Medulla oblongata (tissue), 1 donor: ENCODE measurements around the gene KRTAP5-1.

Experiments
- DNase-seq: peaks from one replicate; pipeline ENCODE4 v3.0.0-alpha.2; 2015; ENCODE audit errors: extremely low spot score

Gene KRTAP5-1

GRCh38 chr11:1560649-1561251 is 24.3 kb downstream of the KRTAP5-1 start:
- no peak for DNase-seq

GRCh38 chr11:1560002-1560648 is 25.0 kb downstream of the KRTAP5-1 start:
- no peak for DNase-seq

DNA sequence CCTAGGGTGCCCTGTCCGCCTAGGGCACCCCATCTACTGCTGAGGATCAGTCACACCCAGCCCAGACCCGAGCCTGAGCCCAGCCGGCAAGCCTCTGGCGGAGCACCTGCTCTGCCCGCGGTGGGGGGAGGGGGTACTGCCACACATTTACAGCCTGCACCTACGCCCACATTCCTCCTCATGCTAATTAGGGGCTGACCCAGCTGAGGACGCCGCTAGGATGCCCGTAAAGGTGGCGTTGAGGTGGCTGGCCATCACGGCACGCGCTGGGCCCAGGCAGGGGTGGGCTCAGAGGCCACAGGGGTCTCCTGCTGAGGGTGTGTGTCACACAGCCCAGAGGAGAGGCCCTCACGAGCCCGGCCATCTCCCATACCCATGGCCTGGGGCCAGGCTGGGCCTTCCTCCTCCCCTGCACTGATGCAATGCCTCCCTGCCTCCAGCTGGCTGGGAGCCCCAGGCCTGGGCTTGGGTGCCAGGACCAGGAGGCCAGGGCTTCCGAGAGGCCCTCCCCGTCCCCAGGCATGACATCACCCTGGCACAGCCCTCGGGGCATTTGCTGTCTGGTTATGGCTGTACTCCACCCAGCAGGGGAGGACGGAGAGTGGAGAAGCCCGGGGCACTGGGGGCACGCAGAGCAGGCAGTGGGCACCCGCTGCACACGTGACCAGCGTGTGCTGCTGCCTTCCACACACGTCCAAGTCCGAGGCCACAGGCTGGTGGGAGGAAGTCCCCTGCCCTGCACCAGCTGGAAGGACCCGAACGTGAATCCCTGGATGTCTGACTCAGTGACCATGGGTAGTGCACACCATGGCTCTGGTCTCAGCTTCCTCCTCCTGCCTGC is 25.8 kb downstream of the KRTAP5-1 start:
- peak; percentile 97 for DNase-seq

DNA sequence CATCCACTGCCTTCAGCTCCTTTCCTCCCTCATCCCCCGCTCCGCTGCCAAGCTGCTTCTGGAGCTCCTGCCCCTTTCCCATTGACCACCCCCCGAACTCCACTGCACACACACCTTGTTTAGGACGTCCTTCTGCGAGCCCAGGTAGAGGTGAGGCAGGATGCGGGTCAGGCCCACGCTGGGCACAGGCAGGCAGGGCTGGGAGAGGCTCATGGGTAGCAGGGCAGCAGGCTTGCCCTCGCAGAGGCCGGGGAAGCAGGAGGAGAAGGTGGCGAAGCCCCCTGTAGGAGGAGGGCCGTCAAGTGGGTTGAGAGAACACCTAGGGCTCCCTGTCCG is 26.3 kb downstream of the KRTAP5-1 start:
- no peak for DNase-seq

GRCh38 chr11:1557904-1558774 is 26.9 kb downstream of the KRTAP5-1 start:
- DNase-seq = peak; percentile 58

- DNase-seq = no peak
Observed at GRCh38 chr11:1557051-1557884, 27.8 kb downstream of the KRTAP5-1 start.

DNA sequence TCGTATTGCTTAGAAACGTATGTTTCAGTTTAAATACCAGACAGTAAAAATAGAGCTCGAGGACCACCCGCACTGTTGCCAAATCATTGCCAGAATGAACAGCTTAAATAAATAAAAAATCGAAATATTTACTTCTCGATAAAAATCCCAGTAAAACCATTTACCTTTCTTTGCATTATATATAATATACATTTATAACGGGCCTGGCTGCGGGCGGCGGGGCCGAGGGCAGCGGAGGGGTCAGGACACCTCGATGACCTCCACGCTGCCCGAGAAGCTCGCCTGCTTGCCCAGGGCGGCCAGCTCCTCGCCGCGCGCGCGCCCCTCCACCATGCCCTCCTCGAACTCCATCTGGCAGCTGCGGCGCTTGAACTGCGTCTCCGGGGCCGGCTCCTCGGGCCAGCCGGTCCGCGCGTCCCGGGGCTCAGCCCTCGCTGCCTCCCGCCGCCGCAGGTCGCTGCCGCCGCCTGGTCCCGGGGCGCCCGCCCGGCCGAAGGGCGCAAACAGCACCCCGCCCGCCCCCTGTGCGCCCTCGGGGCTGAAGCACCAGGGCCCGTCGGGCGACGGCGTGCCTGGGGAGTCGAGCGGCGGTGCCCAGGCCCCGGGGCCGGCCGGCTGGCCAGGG is 28.7 kb downstream of the KRTAP5-1 start:
- DNase-seq = no peak

GRCh38 chr11:1555713-1556153 is 29.4 kb downstream of the KRTAP5-1 start:
- no peak for DNase-seq

DNA sequence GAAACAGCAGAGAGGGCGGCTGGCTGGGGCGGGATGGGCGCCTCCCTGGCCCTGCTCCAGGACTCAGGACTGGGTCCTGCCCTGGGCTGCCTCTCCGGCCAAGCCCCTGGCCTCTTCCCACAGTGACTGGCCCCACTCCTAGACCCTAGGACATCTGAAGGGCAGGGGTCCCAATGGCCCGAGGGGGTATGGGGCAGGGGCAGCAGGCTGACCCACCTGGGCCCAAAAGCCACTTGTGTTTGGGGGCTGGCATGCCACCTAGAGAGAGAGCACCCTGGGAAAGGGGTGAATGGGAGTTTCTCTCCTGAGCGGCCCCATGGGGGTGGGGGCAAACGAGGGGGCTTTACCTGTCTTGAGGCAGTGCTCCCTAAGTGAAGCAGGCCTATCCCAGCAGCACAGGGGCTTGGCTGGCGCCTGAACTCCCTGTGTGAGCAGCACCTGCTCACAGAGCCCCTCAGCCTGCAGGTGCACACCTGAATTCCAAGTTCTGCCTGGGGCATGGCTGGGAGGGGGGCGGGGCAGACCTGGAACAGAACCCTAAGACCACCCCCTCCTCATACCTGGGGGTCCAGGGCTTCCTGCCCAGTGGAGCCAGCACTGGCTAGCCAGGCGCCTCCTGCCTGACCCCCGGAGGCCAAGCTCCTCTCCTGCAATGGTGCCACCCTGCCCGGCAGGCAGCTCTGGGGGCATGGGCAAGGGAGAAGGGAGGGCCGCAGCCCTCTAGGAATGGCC is 29.9 kb downstream of the KRTAP5-1 start:
- no peak for DNase-seq

DNA sequence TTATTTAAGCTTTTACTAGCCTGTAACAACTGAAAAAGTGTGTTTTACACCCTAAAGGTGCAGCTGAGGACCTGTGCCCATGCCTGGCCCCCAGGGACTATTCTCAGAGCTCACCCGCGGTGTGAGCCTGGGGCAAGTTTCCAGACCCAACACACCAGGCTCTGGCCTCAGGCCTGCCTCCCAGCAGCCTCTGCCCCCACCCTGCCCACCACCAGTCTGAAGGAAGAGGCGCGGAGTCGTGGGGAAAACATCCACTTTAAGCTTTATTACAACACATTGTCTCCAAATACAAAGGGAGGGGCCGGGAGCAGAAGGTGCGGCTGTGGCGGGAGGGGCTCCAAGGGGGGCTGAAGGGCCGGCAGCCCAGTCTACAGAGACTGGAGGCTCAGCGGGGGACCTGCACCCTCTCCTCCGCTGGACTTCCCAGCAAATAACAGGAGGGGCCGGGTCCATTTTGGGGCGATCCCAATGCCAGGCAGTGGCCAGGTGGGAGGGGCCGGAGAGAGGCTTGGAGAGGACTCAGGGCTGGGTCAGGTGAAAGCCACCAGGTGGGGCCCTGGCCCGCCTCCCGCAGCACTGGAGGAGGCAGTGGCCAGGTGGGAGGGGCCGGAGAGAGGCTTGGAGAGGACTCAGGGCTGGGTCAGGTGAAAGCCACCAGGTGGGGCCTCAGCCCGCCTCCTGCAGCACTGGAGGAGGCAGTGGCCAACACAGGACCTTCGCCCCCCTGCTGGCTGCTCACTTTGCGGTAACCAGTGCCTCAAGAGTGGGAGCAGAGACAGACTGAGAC is 31.1 kb downstream of the KRTAP5-1 start:
- DNase-seq = no peak

DNA sequence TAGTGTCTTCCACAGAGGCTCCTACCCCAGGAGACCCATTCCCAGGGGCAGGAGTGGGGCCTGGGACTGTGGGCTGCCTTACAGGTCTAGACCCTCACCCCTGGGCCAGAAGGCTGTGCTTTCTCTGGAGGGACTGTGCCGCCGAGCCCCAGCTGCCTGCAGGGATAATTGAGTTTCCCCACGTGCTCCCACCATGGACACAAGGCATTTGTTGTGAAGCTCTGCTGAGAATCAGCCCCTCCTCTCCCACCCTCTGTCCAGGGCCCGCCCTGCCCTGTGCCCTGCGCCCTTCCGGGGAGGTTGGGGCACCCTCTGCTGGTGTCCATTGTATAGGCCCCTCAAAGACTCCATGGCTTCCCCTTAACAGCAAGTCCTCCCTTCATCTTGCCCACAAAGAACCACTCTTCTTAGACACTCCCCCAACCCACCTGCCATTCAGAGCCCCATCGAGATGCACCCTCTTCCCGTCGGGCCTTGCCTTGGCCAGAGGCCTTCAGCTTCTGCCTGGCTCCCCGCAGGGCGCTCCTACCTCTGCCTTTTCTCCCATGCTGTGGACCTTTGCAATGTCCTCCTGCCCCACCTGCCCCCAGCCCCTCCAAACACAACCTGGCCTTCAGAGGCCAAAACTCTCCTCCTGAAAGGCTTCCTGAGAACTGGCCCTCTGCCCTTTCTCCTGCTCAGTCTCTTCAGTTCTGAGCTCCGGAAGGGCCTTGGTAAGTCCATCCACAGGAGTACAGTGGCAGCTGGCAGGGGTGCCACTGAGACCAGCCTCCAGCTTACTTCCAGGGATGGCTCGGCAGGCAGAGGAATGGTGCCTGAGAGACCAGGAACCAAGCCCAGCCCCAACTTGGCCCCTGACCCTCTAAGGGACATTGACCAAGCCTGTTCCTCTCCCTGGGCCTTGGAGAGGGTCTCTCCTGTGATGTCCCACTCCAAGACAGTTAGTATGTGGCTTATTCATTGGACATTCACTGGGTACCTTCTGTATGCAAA is 35.4 kb downstream of the KRTAP5-1 start:
- DNase-seq = peak; percentile 75

GRCh38 chr11:1548221-1549070 is 36.6 kb downstream of the KRTAP5-1 start:
- DNase-seq = peak; percentile 70

DNA sequence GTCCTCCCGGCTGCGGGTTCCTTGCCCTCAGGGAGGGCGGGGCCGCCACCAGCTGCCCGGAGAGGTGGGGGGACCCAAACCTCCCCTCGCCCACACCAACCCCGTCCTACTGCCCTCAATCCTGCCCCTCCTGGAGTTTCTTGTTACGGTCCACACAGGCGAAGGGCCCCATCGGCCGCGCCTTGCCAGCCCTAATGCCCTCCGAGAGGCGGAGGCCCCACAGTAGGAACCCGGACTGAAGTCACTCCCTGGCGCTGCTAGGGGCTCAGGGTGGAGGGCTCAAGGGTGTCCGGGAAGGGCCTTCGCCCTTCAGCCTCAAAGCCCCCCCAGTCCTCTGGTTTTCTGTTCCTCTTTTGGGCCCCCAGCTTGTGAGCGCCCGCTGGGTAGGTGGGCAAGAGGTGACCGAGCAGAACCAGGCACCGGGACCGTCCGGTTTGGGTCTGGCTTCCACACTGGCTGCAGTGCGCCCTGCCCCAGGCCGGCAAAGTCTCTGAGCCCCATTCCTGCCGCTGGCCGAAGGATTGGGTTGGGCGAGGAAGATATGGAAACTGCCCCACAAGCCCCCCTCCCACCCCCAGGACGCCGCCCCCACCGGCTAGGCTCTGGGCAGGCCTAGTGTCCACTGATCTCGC is 37.5 kb downstream of the KRTAP5-1 start:
- no peak for DNase-seq

DNA sequence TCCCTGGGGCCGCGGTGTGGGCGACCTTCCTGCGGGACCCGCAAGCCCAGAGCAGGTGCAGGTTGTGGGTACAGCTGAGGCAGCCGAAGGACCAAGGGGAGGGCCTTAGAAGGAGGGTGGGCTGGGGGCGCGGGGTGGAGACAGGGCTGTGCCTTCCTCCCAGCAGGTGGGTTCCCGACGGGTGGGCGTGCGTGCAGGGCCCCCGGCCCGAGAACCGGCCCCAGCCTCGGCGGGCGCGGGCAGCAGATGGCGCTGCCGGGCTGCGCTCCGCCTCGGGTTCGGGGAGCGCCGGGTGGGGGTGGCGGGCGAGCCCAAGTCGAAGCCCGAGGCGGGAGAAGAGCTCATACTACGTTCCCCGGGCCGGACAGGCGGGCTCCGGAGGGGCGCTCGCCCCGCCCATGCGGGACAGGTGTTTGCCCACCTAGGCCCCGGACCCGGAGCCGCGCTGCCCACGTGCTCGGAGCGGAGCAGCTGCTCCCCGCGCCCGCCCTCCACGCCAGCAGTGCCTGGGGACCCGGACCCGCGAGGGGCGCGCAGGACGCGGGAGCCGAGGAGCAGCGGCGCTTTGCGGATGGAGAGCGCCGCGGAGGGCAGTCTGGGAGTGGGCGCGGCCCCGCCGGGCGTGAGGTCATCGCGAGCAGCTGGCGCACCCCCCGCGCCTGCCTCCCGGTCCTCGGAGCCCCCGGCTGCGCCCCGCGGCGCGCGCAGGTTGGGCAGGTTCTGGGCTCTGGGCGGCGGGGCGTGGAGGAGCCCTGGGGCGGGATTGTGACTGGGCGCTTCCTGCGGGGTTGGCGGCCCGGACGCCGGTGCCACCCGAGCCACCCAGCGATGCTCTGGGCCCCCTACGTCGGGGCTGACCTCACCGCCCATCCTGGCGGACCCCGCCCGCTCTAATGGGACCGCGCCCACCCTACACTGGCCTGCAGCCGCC is 38.3 kb downstream of the KRTAP5-1 start:
- peak; percentile 51 for DNase-seq

DNA sequence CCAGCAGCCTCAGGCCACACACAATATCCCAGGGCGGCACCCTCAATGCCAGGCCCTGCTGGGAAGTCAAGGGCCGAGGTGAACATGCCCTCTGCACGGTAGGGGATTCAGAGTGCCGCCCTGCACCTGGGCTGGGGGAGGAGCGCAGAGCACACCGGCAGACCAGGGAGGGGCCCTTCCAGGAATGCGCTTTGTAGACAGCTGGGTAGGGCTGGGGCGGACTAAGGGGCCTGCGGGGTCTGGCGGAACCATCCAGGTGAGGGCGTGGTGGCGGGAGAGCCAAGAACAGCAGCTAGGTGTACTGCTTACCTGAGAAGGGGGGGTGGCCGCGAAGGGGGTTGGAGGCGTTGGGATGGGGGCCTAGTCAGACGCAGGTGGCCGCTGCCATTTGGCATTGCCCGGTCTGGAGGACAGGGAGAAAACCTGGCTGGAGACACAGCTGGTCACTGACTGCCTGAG is 39.0 kb downstream of the KRTAP5-1 start:
- no peak for DNase-seq
